Measurements from ENCODE around the gene LRRC74B.
A peak's percentile ranks its signal among the peaks of the same experiment; 100 is the strongest.
"Not testable (repeated sequence)": the region's sequence is repeated elsewhere in the genome, so short reads cannot be mapped to it uniquely, and the experiment has no call there.

Gene LRRC74B

DNA sequence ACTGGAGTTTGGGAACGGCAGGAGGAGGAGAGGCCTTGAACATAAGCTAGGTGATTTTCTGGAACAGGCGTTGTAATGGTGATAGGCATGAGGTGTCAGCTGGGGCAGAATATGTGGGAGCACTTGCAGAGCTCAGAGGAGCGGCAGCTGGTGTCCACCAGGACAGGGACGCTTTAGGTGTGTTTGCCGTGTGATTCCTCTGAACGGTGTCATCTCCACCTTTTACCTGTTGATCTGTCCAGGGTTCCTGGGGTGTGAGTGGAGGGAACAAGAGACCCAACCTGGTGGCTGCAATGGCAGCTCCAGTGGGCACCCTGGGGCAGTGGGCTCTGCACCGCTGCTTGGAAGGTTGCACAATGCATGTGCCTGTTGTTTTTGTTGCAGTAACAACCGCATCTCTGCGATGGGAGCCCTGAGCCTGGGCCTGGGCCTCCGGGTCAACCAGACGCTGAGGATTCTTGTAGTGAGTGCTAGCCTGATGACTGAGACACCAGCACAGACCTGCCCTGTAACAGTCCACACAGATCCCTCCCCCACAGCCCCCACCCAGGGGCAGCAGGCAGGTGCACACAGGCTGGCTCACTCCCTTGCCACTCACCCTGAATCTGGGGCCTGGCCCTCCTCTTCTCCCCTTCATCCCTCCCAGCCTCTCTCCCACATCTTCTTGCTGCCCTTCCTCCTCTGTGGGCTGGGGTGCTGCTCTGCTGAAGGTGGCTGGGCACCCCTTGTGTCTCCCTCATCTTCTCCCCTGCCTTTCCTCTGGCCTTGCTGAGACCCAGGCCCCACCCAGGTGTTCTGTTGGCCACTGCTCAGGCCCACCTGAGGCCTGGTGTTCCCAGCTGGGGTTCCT, 9.2 kb downstream of the LRRC74B start:
- DNase-seq = no peak

DNA sequence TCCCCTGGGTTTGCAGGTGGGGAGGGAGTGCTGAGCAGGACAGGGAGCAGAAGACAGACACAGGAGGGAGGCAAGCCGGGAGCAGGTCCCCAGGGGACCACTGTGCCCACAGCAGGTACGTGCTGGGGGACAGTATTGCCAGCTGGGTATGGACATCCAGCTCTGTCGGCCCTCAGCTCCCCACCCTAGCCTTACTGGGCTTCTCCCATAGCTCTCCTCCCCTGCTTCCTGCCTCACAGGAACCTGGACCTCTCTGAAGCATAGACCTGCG, 9.8 kb downstream of the LRRC74B start:
- DNase-seq = no peak

DNA sequence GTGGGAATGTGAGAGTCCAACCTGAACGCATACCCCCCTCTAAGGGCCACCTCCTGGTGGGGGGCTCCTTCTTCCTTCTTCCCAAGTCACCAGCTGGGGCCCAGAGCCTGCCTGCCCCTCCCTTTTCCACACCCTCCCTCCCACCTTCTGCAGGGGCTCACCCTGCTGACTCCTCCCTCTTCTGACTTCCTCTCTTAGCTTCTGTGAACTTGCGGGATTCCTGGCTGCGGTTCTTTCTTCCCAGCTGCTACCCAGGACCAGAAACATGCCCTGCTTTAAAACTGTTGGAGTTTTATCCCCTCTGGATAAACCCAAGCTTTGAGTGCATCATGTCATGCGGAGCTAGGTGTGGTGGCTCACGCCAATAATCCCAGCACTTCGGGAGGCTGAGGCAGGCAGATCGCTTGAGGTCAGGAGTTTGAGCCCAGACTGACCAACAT, 10.2 kb downstream of the LRRC74B start:
- peak; percentile 40 for DNase-seq

- not testable (repeated sequence) for DNase-seq
Measured at GRCh38 chr22:21060363-21060762, 14.6 kb downstream of the LRRC74B start.

DNA sequence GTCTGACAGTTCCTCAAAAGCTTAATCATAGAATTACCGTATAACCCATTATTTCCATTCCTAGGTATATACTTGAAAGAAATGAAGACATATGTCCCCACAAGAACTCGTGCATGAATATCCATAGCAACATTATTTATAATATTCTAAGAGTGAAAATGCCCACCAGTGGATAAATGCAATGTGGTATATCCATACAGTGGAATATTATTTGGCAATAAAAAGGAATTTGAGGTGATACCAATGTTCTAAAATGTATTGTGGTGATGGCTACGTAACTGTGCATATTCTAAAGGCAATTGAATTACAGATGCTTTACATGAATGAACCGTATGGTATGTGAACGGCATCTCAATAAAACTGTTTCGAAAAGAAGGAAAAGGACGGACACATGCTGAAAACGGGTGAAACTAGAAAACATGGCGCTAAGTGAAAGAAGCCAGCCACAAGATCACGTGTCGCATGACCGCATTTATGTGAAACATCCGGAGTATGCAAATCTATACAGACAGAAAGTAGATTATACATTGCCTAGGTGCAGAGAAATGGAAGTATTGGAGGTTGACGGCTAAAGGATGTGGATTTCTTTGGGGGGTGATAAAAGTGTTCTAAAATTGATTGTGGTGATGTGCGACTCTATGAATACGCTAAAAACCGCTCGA, 16.0 kb downstream of the LRRC74B start:
- not testable (repeated sequence) for DNase-seq

GRCh38 chr22:21064425-21064824, 18.7 kb downstream of the LRRC74B start:
- DNase-seq = not testable (repeated sequence)

GRCh38 chr22:21064917-21065864, 19.4 kb downstream of the LRRC74B start:
- DNase-seq = no peak

GRCh38 chr22:21067075-21067900, 21.5 kb downstream of the LRRC74B start:
- no peak for DNase-seq

- DNase-seq = no peak
Measured at GRCh38 chr22:21067901-21068680, 22.3 kb downstream of the LRRC74B start.

DNA sequence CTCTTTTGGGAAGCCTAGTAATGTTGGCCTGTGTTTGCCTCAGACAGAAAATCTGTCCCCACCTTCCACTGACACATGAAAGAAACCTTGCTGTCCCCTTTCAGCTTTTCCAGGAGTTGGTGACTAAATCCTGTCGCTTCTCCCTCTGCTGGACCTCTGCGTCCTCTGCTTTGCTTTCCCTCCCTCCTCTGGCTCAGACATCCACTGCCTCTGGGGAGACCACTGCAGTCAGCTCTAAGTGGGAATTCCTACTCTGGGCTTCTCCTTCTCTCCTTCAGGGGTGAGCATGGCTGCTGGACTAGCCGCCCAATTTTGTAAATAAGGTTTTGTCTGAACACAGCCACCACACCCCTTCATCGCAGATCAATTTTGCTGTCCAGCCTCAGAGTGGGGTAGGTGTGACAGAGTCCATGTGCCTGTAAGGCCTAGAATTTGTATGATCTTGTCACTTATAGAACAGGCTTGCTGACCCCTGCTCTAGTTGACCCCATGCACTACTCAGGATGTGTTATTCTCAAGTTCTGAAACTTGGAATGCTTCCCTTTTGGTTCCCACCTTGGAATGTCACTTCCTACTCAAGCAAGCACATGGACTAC, 23.0 kb downstream of the LRRC74B start:
- no peak for DNase-seq

DNA sequence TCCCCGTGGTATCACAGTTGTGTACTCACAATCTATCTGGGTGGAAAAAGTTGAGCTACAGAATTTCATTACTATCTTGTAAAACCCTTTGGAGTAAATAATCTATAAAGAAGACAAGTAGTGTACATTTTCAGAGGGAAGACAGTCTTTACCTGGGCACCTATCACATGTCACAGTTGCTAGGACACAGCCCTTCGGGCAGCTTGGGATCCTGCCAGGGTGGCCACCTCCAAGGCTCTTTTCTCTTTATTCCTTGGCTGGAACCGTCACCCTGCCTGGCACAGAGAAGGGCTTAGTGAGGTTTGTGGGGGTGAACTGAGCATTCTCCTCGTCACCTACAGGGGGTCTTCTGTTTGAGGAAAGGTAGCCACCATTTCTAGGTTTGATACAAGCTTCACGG, 23.6 kb downstream of the LRRC74B start:
- DNase-seq = no peak

DNA sequence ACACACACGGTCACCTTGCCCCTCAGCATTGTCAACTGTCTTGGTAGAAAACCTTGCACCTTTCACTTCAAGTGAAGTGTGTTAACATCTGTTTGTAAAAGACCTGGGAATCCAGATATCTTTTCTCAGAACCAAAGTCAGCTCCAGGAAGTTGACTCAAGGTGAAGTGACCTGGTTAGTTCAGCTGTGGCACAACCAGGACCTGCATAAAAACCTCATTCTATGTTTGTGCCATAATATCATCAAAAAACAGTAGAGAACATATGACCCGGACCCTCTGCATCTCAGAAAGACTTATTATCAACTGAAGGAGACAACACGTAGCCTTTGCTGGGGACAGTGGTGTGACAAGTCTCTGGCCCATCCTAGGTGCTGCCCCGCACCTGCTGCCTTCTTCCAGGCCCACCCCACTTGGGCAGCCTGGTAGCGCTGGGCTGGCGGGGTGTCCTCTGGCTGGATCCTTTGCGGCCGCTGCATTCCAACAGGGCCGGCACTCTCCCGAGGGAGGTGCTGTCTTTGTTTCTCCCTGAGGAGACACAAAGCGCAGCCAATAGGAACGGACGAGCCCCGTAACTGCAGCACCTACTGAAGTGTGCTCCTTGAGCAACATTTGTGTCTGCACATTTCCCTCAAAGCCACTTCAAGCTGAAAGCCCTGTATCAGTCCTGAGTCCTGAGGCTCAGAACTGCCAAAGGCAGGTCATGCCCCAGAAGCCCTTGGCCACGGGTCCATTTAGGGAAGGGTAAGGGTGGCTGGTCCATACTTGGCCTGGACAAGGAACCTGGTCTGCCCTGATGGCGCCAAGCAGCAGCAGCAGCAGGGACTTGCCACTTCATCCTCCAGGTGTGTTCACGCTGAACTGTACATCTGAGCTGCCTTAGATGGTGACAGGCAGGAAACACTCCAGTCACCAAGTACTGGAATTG, 25.2 kb downstream of the LRRC74B start:
- no peak for DNase-seq

DNA sequence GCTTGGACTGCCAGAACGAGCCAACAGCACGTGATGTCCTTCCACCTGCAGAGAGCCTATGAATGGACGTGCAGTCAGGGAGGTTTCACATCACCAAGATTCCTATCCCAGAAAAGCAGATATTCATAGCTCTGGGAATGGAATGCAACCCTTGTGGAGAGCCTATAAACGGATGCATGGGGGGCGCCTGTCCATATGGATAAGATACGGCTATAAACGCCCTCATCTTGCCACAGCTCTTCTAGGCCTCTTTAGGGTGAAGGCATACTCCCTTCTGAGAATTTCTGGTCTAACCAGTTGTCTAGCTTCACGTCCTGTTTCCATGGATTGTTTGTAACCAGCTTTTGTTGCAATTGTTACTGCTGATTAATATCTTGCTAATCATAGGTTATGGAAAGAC, 26.1 kb downstream of the LRRC74B start:
- DNase-seq = not testable (repeated sequence)

DNA sequence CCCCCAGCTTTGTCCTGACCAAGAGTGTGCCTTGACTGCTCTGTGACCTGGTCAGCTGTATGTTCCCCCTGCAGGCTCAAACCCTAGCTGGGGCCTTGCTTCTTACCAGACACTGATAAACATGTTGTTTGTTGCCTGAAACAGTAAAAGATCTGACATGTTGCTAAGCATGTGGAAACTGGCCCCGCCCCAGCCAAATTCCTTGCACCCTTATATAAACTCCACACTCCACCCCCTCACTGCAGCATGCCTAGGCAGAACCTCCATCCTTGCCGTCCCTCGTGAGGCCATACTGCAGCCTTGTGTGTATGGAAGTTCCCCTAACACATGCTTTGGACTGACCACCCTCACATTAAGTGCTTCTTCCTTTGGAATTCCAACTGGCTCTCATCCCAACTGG, 27.3 kb downstream of the LRRC74B start:
- no peak for DNase-seq

DNA sequence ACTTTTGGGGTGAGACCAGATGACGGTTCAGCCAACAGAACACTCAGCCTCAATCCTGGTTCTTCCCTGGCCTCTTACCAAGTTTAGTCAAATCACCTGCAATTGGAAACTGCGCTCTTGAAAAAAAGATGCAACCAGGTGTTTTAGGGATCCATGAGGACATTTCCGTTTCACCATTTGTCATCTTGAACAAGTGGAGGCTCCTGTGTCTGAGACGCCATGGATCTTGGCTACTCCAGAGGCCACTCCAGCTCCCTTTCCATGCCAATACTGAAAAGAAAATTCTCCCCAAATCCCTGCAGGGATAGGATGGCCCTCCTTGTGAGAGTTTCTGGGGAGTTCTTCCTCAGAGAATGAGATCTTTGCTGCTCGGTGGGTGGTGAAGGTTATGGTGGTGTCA, 27.7 kb downstream of the LRRC74B start:
- no peak for DNase-seq

DNA sequence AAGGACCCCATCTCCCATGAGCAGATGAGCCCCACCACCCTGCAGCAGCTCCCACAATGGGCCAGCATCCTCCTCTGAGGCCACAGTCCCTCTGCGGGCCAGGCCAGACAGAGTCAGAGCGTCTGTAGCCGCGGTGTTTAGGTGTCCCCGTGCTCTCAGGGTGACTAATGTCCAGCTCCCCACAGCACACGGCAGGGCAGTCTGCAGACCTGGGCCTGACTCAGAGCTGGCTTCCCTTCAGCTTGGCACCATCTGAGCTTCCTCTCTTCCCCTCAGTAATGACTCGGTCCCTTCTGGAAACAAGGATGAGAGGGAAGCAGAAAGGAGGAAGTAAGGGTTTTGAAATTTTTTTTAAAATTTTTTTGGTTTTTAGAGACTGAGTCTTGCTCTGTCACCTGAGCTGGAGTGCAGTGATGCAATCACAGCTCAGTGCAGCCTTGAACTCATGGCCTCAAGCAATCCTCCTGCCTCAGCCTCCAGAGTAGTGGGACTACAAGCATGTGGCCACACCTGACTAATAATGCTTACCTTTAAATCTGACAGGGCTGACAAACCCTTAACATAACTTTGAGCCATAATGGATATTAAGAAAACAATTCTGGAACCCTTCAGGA, 28.5 kb downstream of the LRRC74B start:
- DNase-seq = no peak

- no peak for DNase-seq
Measured at GRCh38 chr22:21075516-21076138, 29.9 kb downstream of the LRRC74B start.

DNA sequence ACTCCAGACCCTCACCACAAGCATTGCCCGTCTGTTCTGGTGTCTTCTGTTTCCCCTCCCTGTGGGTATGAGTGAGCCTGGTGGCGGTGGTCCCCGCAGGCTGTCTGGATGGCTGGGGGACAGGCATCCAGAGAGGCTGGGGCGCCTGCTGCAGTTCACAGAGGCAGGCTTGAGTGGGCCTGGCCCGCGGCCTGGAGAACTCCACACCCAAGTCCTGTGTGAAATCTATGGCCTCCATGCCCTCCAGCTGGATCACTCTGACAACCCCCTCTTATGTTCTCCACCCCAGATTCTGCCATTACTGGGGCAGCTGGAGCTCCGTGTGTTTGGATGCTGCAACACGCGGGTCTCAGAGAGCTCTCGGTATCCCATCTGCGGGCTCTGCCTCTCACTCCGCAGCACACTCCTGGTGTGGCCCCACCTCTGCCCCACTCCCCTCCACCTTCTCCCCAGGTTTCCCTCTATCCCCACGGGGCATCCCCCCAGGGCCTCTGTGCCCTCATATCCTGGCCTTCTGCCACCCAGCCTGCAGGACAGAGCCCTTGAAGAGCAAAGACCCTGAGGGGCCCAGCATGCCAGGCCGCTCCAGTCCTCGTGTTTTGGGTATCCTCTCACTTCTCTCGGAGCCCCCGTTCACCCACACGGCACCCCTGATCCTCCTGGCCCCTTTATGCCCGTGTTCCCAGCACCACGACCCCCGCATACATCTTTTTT, 31.3 kb downstream of the LRRC74B start:
- DNase-seq = no peak
